ENCODE measurements around the gene TMEM223.

Gene TMEM223

GRCh38 chr11:62799486-62799885 lies 7.7 kb upstream of the TMEM223 start:
- no peak for DNase-seq

- DNase-seq = no peak
These were observed 4.5 kb upstream of the TMEM223 start for GRCh38 chr11:62796281-62796680.

GRCh38 chr11:62794201-62794775 lies 2.5 kb upstream of the TMEM223 start:
- no peak for DNase-seq

- no peak for DNase-seq
These were observed 383 bp upstream of the TMEM223 start for GRCh38 chr11:62792202-62792575.

- no peak for DNase-seq
These were observed 2.2 kb downstream of the TMEM223 start for GRCh38 chr11:62789576-62789975.

- no peak for DNase-seq
These were observed 2.8 kb downstream of the TMEM223 start for GRCh38 chr11:62788991-62789390.

- peak; percentile 96 to 99 (median 97) for DNase-seq
These were observed 4.6 kb downstream of the TMEM223 start, which contains the start of gene TMEM179B for GRCh38 chr11:62787005-62787759. TSS of gene TMEM179B (plus strand) at chr11:62787402. CDS start at chr11:62787432, 30 bp downstream.

- peak; percentile 81 to 90 (median 82) for DNase-seq
These were observed 5.3 kb downstream of the TMEM223 start for GRCh38 chr11:62786318-62787004.

- no peak for DNase-seq
These were observed 9.1 kb downstream of the TMEM223 start for GRCh38 chr11:62782753-62783152.

GRCh38 chr11:62778441-62778840 lies 13.4 kb downstream of the TMEM223 start:
- DNase-seq = no peak

GRCh38 chr11:62777389-62777788 lies 14.4 kb downstream of the TMEM223 start:
- no peak for DNase-seq

GRCh38 chr11:62775646-62776045 lies 16.2 kb downstream of the TMEM223 start:
- DNase-seq = no peak

GRCh38 chr11:62774407-62774806 lies 17.4 kb downstream of the TMEM223 start:
- no peak for DNase-seq

GRCh38 chr11:62771144-62772021 lies 20.4 kb downstream of the TMEM223 start, which contains the start of gene TAF6L:
TSS of gene TAF6L (plus strand) at chr11:62771396. CDS start at chr11:62775784, 4,388 bp downstream.
- DNase-seq = peak; percentile 99

- DNase-seq = peak in 2 of 3 experiments; percentile 57 to 74
These were observed 21.0 kb downstream of the TMEM223 start for GRCh38 chr11:62770778-62771143.

- DNase-seq = peak in 2 of 3 experiments; percentile 48 to 59
These were observed 31.0 kb downstream of the TMEM223 start for GRCh38 chr11:62760867-62761227.

- no peak for DNase-seq
These were observed 33.7 kb downstream of the TMEM223 start for GRCh38 chr11:62757846-62758788.

- DNase-seq = no peak
These were observed 36.7 kb downstream of the TMEM223 start for GRCh38 chr11:62755086-62755615.

- peak; percentile 99 to 100 (median 100) for DNase-seq
These were observed 37.8 kb downstream of the TMEM223 start, which contains the start of gene ZBTB3 for GRCh38 chr11:62753736-62754603. TSS of gene ZBTB3 (minus strand) at chr11:62754160. CDS start at chr11:62753664, 496 bp downstream.

Data from NCI-H1417 (cell line).